ENCODE data around the gene NOL7.

GRCh38 chr6:13575377-13575775 lies 39.8 kb upstream of the NOL7 start:
- peak; percentile 74 for TF ChIP-seq CTCF (IDR thresholded peaks at IDR 0.05; ENCODE audit: low read depth, low read length)
- no peak for TF ChIP-seq POLR2A (IDR thresholded peaks at IDR 0.05; ENCODE audit: extremely low read depth, insufficient read length)
- no peak for TF ChIP-seq MAX (IDR thresholded peaks at IDR 0.05; ENCODE audit: low read depth, low read length)
